ENCODE data around the gene TRIM24. TPM values are rescaled to one million over a fixed set of nuclear protein-coding genes. Genes with fewer than 3 reads are reported as not detected.

The TRIM24 gene
- total and polyA plus RNA-seq, 10 of the 15 experiments (the other 5 are each of a cell fraction or from before 2014, with no cell fraction given), result 4.6 to 23.5 (median 13.6) TPM

- TF ChIP-seq, protein P1, sequence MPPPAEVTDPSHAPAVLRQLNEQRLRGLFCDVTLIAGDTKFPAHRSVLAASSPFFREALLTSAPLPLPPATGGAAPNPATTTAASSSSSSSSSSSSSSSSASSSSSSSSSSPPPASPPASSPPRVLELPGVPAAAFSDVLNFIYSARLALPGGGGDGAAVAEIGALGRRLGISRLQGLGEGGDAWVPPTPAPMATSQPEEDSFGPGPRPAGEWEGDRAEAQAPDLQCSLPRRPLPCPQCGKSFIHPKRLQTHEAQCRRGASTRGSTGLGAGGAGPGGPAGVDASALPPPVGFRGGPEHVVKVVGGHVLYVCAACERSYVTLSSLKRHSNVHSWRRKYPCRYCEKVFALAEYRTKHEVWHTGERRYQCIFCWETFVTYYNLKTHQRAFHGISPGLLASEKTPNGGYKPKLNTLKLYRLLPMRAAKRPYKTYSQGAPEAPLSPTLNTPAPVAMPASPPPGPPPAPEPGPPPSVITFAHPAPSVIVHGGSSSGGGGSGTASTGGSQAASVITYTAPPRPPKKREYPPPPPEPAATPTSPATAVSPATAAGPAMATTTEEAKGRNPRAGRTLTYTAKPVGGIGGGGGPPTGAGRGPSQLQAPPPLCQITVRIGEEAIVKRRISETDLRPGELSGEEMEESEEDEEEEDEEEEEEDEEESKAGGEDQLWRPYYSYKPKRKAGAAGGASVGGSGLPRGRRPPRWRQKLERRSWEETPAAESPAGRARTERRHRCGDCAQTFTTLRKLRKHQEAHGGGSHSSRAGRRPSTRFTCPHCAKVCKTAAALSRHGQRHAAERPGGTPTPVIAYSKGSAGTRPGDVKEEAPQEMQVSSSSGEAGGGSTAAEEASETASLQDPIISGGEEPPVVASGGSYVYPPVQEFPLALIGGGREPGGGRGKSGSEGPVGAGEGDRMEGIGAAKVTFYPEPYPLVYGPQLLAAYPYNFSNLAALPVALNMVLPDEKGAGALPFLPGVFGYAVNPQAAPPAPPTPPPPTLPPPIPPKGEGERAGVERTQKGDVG (CRISPR knock-in tag; IDR thresholded peaks at IDR 0.05), result no peak
- TF ChIP-seq BMI1 (IDR thresholded peaks at IDR 0.05; ENCODE audit: borderline replicate concordance) (no peak), NR2F1 (conservative IDR thresholded peaks at IDR 0.05) (no peak), HDGF (IDR thresholded peaks at IDR 0.05) (no peak), HCFC1 (IDR thresholded peaks at IDR 0.05; ENCODE audit: low read length) (no peak)
- TF ChIP-seq, protein P2, sequence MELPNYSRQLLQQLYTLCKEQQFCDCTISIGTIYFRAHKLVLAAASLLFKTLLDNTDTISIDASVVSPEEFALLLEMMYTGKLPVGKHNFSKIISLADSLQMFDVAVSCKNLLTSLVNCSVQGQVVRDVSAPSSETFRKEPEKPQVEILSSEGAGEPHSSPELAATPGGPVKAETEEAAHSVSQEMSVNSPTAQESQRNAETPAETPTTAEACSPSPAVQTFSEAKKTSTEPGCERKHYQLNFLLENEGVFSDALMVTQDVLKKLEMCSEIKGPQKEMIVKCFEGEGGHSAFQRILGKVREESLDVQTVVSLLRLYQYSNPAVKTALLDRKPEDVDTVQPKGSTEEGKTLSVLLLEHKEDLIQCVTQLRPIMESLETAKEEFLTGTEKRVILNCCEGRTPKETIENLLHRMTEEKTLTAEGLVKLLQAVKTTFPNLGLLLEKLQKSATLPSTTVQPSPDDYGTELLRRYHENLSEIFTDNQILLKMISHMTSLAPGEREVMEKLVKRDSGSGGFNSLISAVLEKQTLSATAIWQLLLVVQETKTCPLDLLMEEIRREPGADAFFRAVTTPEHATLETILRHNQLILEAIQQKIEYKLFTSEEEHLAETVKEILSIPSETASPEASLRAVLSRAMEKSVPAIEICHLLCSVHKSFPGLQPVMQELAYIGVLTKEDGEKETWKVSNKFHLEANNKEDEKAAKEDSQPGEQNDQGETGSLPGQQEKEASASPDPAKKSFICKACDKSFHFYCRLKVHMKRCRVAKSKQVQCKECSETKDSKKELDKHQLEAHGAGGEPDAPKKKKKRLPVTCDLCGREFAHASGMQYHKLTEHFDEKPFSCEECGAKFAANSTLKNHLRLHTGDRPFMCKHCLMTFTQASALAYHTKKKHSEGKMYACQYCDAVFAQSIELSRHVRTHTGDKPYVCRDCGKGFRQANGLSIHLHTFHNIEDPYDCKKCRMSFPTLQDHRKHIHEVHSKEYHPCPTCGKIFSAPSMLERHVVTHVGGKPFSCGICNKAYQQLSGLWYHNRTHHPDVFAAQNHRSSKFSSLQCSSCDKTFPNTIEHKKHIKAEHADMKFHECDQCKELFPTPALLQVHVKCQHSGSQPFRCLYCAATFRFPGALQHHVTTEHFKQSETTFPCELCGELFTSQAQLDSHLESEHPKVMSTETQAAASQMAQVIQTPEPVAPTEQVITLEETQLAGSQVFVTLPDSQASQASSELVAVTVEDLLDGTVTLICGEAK (IDR thresholded peaks at IDR 0.05; ENCODE audit: borderline replicate concordance), result no peak
These were observed 19.6 kb upstream of the TRIM24 start (continued) for GRCh38 chr7:138440460-138440859.

Measured in GM12878 (cell line).